Mucosa of stomach (tissue), 1 donor: Measurements from ENCODE around the gene REC8.
A peak's percentile ranks its signal among the peaks of the same experiment; 100 is the strongest.
"Not testable (repeated sequence)": the region's sequence is repeated elsewhere in the genome, so short reads cannot be mapped to it uniquely, and the experiment has no call there.

Experiments
- H3K27me3 ChIP-seq: one replicate; pipeline ENCODE4 v1.7.0; 2013; ENCODE audit warnings: mild to moderate bottlenecking, low read length; ENCODE audit not compliant: control insufficient read depth, insufficient read depth
- H3K36me3 ChIP-seq: one replicate; pipeline ENCODE4 v1.7.0; 2013; ENCODE audit warnings: low read length; ENCODE audit not compliant: control insufficient read depth, insufficient read depth
- H3K4me1 ChIP-seq: one replicate; pipeline ENCODE4 v1.7.0; 2013; ENCODE audit warnings: mild to moderate bottlenecking, low read length; ENCODE audit not compliant: control insufficient read depth, insufficient read depth
- H3K4me3 ChIP-seq: one replicate; pipeline ENCODE4 v1.7.0; 2013; ENCODE audit warnings: low read length
- H3K9ac ChIP-seq: one replicate; pipeline ENCODE4 v1.7.0; 2013; ENCODE audit warnings: mild to moderate bottlenecking, low read length, moderate library complexity
- H3K9me3 ChIP-seq: one replicate; pipeline ENCODE4 v1.7.0; 2013; ENCODE audit warnings: mild to moderate bottlenecking, low read length, moderate library complexity; ENCODE audit not compliant: control insufficient read depth
- donor health status: Pancreatic carcinoma.

REC8 gene

GRCh38 chr14:24207625-24208024 is 35.7 kb downstream of the REC8 start:
- Histone ChIP-seq H3K27me3 (no peaks in the 10 kb centered on the region), H3K36me3 (peaks cover 6% of the 10 kb centered on the region), H3K4me3 (no peak overlapping the region), H3K4me1 (no peaks in the 10 kb centered on the region), H3K9ac (no peak overlapping the region), H3K9me3 (no peaks in the 10 kb centered on the region)

- Histone ChIP-seq H3K36me3 (peaks cover 4% of the 10 kb centered on the region), H3K27me3 (no peaks in the 10 kb centered on the region), H3K9me3 (no peaks in the 10 kb centered on the region), H3K9ac (no peak overlapping the region), H3K4me3 (no peak overlapping the region), H3K4me1 (peaks cover 10% of the 10 kb centered on the region)
Measured at GRCh38 chr14:24211311-24211710, 39.4 kb downstream of the REC8 start.

GRCh38 chr14:24212924-24213865 is 41.3 kb downstream of the REC8 start, which contains the start of gene CHMP4A:
Gene CHMP4A, minus strand, starts transcription at chr14:24213488. Its CDS starts 49 bp downstream, at chr14:24213439.
- Histone ChIP-seq H3K4me3 (peak within 1 kb of the TSS; percentile 67), H3K4me1 (peaks cover 10% of the 10 kb centered on the region), H3K9ac (peak within 1 kb of the TSS; percentile 87), H3K36me3 (peaks cover 9% of the 10 kb centered on the region), H3K9me3 (no peaks in the 10 kb centered on the region), H3K27me3 (no peaks in the 10 kb centered on the region)

DNA sequence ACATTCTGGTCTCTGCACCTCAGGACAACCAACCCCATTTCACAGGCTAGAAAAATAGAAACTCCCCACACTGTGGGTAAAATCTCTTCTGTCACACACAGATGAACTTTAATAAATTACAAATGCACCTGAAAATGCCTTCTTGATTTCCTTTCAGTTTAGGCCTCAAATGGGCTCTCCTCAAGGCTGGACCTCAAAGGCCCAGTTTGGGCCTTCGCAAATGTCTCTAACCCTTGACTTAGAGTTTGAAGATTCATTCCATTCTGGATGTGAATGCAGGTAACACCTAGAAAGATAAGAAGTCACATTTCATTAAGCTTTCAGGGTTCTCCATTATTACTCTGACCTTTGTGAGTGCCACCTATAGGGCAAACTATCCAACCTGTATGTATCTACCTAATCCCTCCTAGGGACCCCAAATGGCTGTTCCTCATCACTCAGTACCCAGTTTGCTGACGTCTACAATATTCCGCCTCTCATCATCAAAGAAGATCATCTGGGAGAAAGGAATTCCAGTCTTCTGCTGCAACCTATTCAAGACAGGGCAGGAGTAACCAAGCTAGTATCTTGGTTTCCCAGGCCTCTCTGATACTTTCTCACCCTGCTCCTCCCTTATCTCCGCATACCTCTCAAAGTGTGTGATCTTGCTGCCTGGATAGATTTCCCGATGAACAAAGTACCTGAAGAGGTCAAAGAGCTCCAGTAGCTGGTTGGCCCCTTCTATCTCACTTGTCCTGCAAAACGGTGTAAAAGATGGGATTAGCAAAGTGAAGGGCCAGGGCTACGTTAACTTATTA is 42.2 kb downstream of the REC8 start:
- Histone ChIP-seq H3K9ac (peak overlapping the region; percentile 87), H3K4me3 (no peak overlapping the region), H3K27me3 (no peaks in the 10 kb centered on the region), H3K9me3 (no peaks in the 10 kb centered on the region), H3K4me1 (peaks cover 10% of the 10 kb centered on the region), H3K36me3 (peaks cover 9% of the 10 kb centered on the region)

DNA sequence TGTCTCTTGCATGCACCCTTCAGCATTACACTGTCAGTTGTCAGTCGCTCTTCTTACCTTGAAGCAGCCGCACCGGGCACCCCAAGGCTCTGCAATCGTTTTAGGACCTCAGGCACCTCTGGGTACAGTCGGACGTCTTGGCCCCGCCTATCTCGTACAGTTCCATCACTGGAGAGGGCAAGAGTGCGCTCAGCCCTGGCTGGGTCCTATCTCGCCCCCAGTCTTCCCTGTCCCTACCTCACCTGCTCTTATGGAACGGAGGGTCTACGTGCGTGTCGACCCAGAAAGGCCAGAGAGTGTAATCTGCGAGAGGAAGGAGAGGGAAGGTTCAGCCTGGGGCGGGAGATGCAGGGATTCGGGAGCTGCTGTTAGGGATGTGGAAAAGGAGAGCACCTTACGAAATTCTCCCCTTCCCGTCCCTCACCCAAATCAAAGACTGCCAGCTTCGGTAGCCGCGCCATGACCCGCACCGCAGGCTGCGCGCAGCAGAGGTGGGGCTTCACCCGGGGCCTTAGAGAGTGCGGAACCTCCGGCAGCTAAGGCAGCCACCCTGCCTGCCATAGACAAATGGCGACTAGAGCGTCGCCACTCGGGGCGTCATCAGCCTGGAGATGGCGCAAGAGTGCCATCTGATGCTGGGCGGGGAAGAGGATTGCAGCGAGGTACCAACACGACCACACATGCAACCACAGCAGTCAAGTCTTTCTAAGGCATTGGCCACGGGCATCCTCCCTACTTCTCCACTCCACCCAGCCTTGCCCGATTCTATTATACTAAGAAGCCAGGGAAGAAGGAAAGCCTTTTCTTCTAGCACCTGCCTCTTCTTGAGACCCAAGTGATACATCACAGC is 43.8 kb downstream of the REC8 start, which contains the start of gene MDP1:
Gene MDP1, minus strand, starts transcription at position 572 of the 850 bp plus-strand sequence. Its CDS starts 111 bp downstream, at position 461.
- Histone ChIP-seq H3K9ac (peak within 1 kb of the TSS; percentile 81), H3K4me3 (peak within 1 kb of the TSS; percentile 81), H3K27me3 (no peaks in the 10 kb centered on the region), H3K9me3 (no peaks in the 10 kb centered on the region), H3K4me1 (peaks cover 10% of the 10 kb centered on the region), H3K36me3 (peaks cover 6% of the 10 kb centered on the region)

GRCh38 chr14:24216345-24216699 is 44.4 kb downstream of the REC8 start:
- Histone ChIP-seq H3K27me3 (no peaks in the 10 kb centered on the region), H3K4me1 (peaks cover 10% of the 10 kb centered on the region), H3K4me3 (no peak overlapping the region), H3K9ac (no peak overlapping the region), H3K36me3 (peaks cover 6% of the 10 kb centered on the region), H3K9me3 (no peaks in the 10 kb centered on the region)

DNA sequence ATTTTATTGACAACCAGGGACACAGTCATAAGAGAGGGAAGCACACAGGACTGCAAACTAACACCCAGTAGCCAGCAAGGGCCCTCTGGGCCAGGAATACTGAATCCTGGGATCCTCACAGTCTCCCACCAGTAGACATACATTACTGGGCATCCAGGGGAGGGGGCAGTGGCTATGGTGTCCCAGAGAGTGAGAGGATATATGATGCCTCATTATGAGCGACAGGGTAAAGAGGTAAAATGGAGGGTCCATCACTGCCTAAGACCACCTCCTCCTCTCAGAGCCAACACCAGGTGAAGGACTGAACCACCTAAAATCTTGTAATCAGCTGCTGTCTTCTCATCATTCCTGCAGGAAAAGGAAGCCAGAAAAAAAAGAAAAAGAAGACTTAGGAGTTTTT is 45.0 kb downstream of the REC8 start:
- H3K9ac ChIP-seq, H3K27me3 ChIP-seq, H3K9me3 ChIP-seq, H3K4me3 ChIP-seq, H3K4me1 ChIP-seq, H3K36me3 ChIP-seq: not testable (repeated sequence)

DNA sequence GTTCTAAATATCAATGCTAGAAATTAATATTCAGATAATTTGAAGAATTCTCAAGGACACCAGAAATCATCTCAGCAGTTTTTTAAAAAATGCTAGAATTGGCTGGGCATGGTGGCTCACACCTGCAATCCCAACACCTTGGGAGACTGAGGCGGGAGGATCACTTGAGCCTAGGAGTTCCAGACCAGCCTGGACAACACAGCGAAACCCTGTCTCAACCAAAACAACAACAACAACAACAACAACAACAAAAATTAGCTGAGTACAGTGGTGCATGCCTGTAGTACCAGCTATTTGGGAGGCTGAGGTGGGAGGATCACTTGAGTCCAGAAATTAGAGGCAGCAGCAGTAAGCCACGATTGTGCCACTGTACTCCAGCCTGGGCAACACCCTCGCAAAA is 47.2 kb downstream of the REC8 start:
- Histone ChIP-seq H3K4me3 (no peak overlapping the region), H3K9me3 (no peaks in the 10 kb centered on the region)

DNA sequence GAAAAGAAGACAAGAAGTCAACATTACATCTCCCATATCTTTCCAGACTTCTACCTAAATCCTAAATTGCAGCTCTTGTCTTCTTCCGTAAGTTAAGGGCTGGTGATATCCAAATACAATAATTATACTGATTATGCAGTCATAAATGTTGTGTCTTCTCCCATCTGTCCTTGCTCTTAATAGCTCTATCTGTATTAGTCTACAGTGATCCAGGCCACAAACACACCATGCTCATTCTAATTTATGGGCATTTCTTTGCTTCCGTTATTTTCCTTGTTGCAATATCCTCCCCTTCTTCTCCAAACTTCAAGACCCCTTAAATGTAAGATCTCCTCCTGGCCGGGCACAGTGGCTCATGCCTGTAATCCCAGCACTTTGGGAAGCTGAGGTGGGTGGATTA is 47.6 kb downstream of the REC8 start:
- Histone ChIP-seq H3K9me3 (no peaks in the 10 kb centered on the region), H3K27me3 (no peaks in the 10 kb centered on the region), H3K9ac (no peak overlapping the region), H3K4me1 (no peaks in the 10 kb centered on the region), H3K4me3 (no peak overlapping the region), H3K36me3 (peaks cover 6% of the 10 kb centered on the region)

More for the DNA sequence above, 47.2 kb downstream of the REC8 start:
- no peak overlapping the region for H3K9ac ChIP-seq
- H3K4me1 ChIP-seq = peaks cover 3% of the 10 kb centered on the region
- H3K36me3 ChIP-seq = peaks cover 6% of the 10 kb centered on the region
- H3K27me3 ChIP-seq = no peaks in the 10 kb centered on the region

GRCh38 chr14:24222987-24223386 is 51.1 kb downstream of the REC8 start:
- not testable (repeated sequence) for H3K27me3 ChIP-seq, H3K9me3 ChIP-seq, H3K36me3 ChIP-seq, H3K4me1 ChIP-seq, H3K9ac ChIP-seq, H3K4me3 ChIP-seq

GRCh38 chr14:24224618-24225071 is 52.8 kb downstream of the REC8 start:
- Histone ChIP-seq H3K4me3 (no peak overlapping the region), H3K36me3 (no peaks in the 10 kb centered on the region), H3K4me1 (no peaks in the 10 kb centered on the region), H3K27me3 (no peaks in the 10 kb centered on the region), H3K9ac (no peak overlapping the region), H3K9me3 (no peaks in the 10 kb centered on the region)
